Measurements from ENCODE around the gene KCNH8.

DNA sequence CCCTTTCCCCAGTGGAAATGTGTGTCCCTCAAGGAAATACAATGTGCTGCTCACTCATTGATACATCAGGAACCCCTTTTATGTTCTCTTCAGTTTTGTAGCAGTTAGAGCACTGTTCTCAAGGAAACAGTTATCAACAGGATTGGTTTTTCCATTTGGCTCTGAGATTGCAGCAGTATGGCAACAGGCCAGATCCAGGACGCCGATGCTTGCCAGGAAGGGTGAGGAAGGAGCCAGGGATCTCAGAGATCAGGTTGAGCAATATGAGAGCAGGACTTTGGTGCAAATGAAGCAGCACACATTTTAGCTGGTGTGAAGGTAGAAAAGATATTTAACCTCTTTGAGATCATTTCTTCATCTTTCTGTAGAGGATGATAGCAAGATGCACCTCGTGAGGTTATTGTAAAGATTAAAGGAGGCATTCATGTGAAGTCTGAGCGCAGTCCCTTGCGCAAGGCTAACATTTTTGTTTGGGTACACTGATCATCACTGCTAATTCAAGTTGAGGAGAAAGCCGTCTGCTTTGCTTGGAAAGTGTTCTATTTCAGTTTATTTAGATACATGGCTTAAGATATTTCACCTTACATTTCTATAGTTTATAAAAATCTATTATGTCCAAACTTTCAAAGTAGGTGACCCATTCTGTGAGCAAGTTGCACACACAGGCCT is 68.5 kb downstream of the KCNH8 start:
- TF ChIP-seq, protein P1, sequence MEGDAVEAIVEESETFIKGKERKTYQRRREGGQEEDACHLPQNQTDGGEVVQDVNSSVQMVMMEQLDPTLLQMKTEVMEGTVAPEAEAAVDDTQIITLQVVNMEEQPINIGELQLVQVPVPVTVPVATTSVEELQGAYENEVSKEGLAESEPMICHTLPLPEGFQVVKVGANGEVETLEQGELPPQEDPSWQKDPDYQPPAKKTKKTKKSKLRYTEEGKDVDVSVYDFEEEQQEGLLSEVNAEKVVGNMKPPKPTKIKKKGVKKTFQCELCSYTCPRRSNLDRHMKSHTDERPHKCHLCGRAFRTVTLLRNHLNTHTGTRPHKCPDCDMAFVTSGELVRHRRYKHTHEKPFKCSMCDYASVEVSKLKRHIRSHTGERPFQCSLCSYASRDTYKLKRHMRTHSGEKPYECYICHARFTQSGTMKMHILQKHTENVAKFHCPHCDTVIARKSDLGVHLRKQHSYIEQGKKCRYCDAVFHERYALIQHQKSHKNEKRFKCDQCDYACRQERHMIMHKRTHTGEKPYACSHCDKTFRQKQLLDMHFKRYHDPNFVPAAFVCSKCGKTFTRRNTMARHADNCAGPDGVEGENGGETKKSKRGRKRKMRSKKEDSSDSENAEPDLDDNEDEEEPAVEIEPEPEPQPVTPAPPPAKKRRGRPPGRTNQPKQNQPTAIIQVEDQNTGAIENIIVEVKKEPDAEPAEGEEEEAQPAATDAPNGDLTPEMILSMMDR (IDR thresholded peaks at IDR 0.05; ENCODE audit: low read depth, low read length), result no peak
- no peak for TF ChIP-seq EZH2phosphoT487 (IDR thresholded peaks at IDR 0.05; ENCODE audit: low read depth)

All from OCI-LY3 (cell line).